Naive B cell (primary cell): ENCODE results near the gene SOAT1. TPM values are rescaled to one million over a fixed set of nuclear protein-coding genes. Genes with fewer than 3 reads are reported as not detected.
"Not testable (repeated sequence)": the region's sequence is repeated elsewhere in the genome, so short reads cannot be mapped to it uniquely, and the experiment has no call there.

ENCODE experiments used
- ATAC-seq, 2 donors: fragments of 150-1000 bp; cut with Tn5 transposase; 2 replicates each; pipeline ENCODE4 v1.10.0; 2021; ENCODE audit warnings: low read depth in 2 of 2, mild to moderate bottlenecking in 2 of 2, moderate library complexity in 2 of 2
- DNase-seq: peaks from one replicate; pipeline ENCODE4 v3.0.0; 2022
- H3K27ac Mint-ChIP-seq, 6 donors: one replicate each; pipeline ENCODE4 v1.8.0; 2020 to 2022; ENCODE audit warnings: mild to moderate bottlenecking in 6 of 6, mixed read lengths in 6 of 6, moderate library complexity in 5 of 6, inconsistent platforms in 2 of 6
- H3K27me3 Mint-ChIP-seq, 3 donors: one replicate each; pipeline ENCODE4 v1.8.0; 2021 to 2022; ENCODE audit warnings: mixed read lengths in 3 of 3, mild to moderate bottlenecking in 1 of 3
- H3K36me3 Mint-ChIP-seq, 2 donors: one replicate each; pipeline ENCODE4 v1.8.0; 2020 to 2022; ENCODE audit warnings: mixed read lengths in 2 of 2, inconsistent platforms in 1 of 2, mild to moderate bottlenecking in 1 of 2
- H3K4me1 Mint-ChIP-seq, 3 donors: one replicate each; pipeline ENCODE4 v1.8.0; 2020 to 2022; ENCODE audit warnings: mixed read lengths in 3 of 3, inconsistent platforms in 1 of 3, mild to moderate bottlenecking in 1 of 3, moderate library complexity in 1 of 3
- H3K4me3 Mint-ChIP-seq, 8 donors: one replicate each; pipeline ENCODE4 v1.8.0; 2020 to 2022; ENCODE audit warnings: mild to moderate bottlenecking in 8 of 8, mixed read lengths in 8 of 8, moderate library complexity in 8 of 8, inconsistent platforms in 2 of 8
- H3K9me3 Mint-ChIP-seq, 7 donors: one replicate each; pipeline ENCODE4 v1.8.0; 2020 to 2022; ENCODE audit warnings: mixed read lengths in 7 of 7, mild to moderate bottlenecking in 5 of 7, inconsistent platforms in 2 of 7, moderate library complexity in 1 of 7
- polyA plus RNA-seq, 6 donors: library from polyadenylated mRNA; unstranded; fragments of 300-500 nt; fragmentation: Illumina TruSeq; gene quantifications; one replicate each; pipeline ENCODE4 v1.2.3, GENCODE V29; 2021; ENCODE audit warnings: low read depth in 6 of 6

The SOAT1 gene
- polyA plus RNA-seq, 6 donors from 2014 or later = 28.0 to 56.8 (median 39.5) TPM

- no peak for DNase-seq
- Mint-ChIP-seq H3K27ac (peak overlapping the region in 1 of 6 donors; percentile 44), H3K9me3 (no peaks in the 10 kb centered on the region), H3K36me3 (peaks cover 12 to 15% of the 10 kb centered on the region in 2 donors), H3K4me1 (peaks cover 6 to 16% (median 10%) of the 10 kb centered on the region in 3 donors), H3K4me3 (no peak overlapping the region), H3K27me3 (no peaks in the 10 kb centered on the region)
- ATAC-seq = no peak
Measured at GRCh38 chr1:179337942-179338560, 44.5 kb downstream of the SOAT1 start.

GRCh38 chr1:179340918-179341317 lies 47.3 kb downstream of the SOAT1 start:
- H3K27ac Mint-ChIP-seq = peak overlapping the region in 4 of 6 donors; percentile 18 to 28 (median 22)
- ATAC-seq (peak; percentile 30 to 76), DNase-seq (no peak)
- no peaks in the 10 kb centered on the region for H3K27me3 Mint-ChIP-seq
- no peak overlapping the region for H3K4me3 Mint-ChIP-seq
- no peaks in the 10 kb centered on the region for H3K9me3 Mint-ChIP-seq
- peaks cover 6 to 16% (median 10%) of the 10 kb centered on the region in 3 donors for H3K4me1 Mint-ChIP-seq
- H3K36me3 Mint-ChIP-seq = peaks cover 26 to 33% of the 10 kb centered on the region in 2 donors

- no peak for ATAC-seq
- peaks cover 26 to 34% of the 10 kb centered on the region in 2 donors for H3K36me3 Mint-ChIP-seq
- H3K27me3 Mint-ChIP-seq = no peaks in the 10 kb centered on the region
- H3K4me1 Mint-ChIP-seq = peaks cover 6 to 16% (median 10%) of the 10 kb centered on the region in 3 donors
- H3K4me3 Mint-ChIP-seq = no peak overlapping the region
- peak overlapping the region in 1 of 6 donors; percentile 32 for H3K27ac Mint-ChIP-seq
- H3K9me3 Mint-ChIP-seq = no peaks in the 10 kb centered on the region
- DNase-seq = no peak
Measured at GRCh38 chr1:179341943-179342547, 48.4 kb downstream of the SOAT1 start.

GRCh38 chr1:179342740-179343404 lies 49.3 kb downstream of the SOAT1 start:
- Mint-ChIP-seq H3K27ac (peak overlapping the region in 1 of 6 donors; percentile 32), H3K4me1 (peaks cover 6 to 15% (median 10%) of the 10 kb centered on the region in 3 donors), H3K36me3 (peaks cover 25 to 39% of the 10 kb centered on the region in 2 donors), H3K27me3 (no peaks in the 10 kb centered on the region), H3K4me3 (no peak overlapping the region), H3K9me3 (no peaks in the 10 kb centered on the region)
- DNase-seq (no peak), ATAC-seq (no peak)

GRCh38 chr1:179351281-179351680 lies 57.7 kb downstream of the SOAT1 start:
- Mint-ChIP-seq H3K27me3 (no peaks in the 10 kb centered on the region), H3K9me3 (peaks cover 0 to 1% (median 0%) of the 10 kb centered on the region in 7 donors), H3K4me1 (no peaks in the 10 kb centered on the region), H3K27ac (peak overlapping the region in 2 of 6 donors; percentile 15 to 69), H3K36me3 (peaks cover 21% of the 10 kb centered on the region in 2 donors), H3K4me3 (no peak overlapping the region)
- no peak for ATAC-seq
- DNase-seq = no peak

GRCh38 chr1:179352236-179352635 lies 58.6 kb downstream of the SOAT1 start:
- Mint-ChIP-seq H3K4me3 (no peak overlapping the region), H3K9me3 (peaks cover 0 to 1% (median 0%) of the 10 kb centered on the region in 7 donors), H3K27me3 (no peaks in the 10 kb centered on the region), H3K27ac (no peak overlapping the region), H3K36me3 (peaks cover 21% of the 10 kb centered on the region in 2 donors), H3K4me1 (no peaks in the 10 kb centered on the region)
- DNase-seq (no peak), ATAC-seq (no peak)

GRCh38 chr1:179353546-179353945 lies 59.9 kb downstream of the SOAT1 start:
- no peak for ATAC-seq
- H3K4me3 Mint-ChIP-seq = no peak overlapping the region
- H3K4me1 Mint-ChIP-seq = no peaks in the 10 kb centered on the region
- H3K27ac Mint-ChIP-seq = peak overlapping the region in 1 of 6 donors; percentile 72
- peaks cover 0 to 1% (median 0%) of the 10 kb centered on the region in 7 donors for H3K9me3 Mint-ChIP-seq
- no peaks in the 10 kb centered on the region for H3K27me3 Mint-ChIP-seq
- no peak for DNase-seq
- H3K36me3 Mint-ChIP-seq = peaks cover 10 to 15% of the 10 kb centered on the region in 2 donors

GRCh38 chr1:179361631-179362030 lies 68.0 kb downstream of the SOAT1 start:
- Mint-ChIP-seq H3K4me1 (peaks cover 0 to 17% (median 0%) of the 10 kb centered on the region in 3 donors), H3K4me3 (peak overlapping the region in 1 of 8 donors; percentile 42)
- not testable (repeated sequence) for H3K27ac Mint-ChIP-seq, ATAC-seq, H3K27me3 Mint-ChIP-seq, H3K9me3 Mint-ChIP-seq, DNase-seq, H3K36me3 Mint-ChIP-seq

GRCh38 chr1:179365342-179366092 lies 71.9 kb downstream of the SOAT1 start, which contains the start of gene AXDND1:
AXDND1 (plus strand) TSS chr1:179365971; CDS start chr1:179366510, 539 bp downstream.
- Mint-ChIP-seq H3K36me3 (no peaks in the 10 kb centered on the region), H3K9me3 (no peaks in the 10 kb centered on the region), H3K27me3 (no peaks in the 10 kb centered on the region), H3K4me3 (peak within 1 kb of the TSS; percentile 82 to 99 (median 98)), H3K27ac (peak within 1 kb of the TSS; percentile 100), H3K4me1 (peaks cover 0 to 20% (median 0%) of the 10 kb centered on the region in 3 donors)
- ATAC-seq (peak; percentile 88 to 90), DNase-seq (peak; percentile 93)

- ATAC-seq (no peak), DNase-seq (no peak)
- no peaks in the 10 kb centered on the region for H3K9me3 Mint-ChIP-seq
- H3K36me3 Mint-ChIP-seq = no peaks in the 10 kb centered on the region
- peaks cover 0 to 20% (median 0%) of the 10 kb centered on the region in 3 donors for H3K4me1 Mint-ChIP-seq
- no peaks in the 10 kb centered on the region for H3K27me3 Mint-ChIP-seq
- H3K27ac Mint-ChIP-seq = peak overlapping the region; percentile 100
- peak overlapping the region; percentile 82 to 99 (median 98) for H3K4me3 Mint-ChIP-seq
Measured at GRCh38 chr1:179366093-179366800, 72.7 kb downstream of the SOAT1 start.

GRCh38 chr1:179369751-179370341 lies 76.2 kb downstream of the SOAT1 start:
- H3K27ac Mint-ChIP-seq = peak overlapping the region in 2 of 6 donors; percentile 61 to 79
- ATAC-seq = peak in 1 of 2 donors; percentile 10

GRCh38 chr1:179372160-179372559 lies 78.6 kb downstream of the SOAT1 start:
- DNase-seq = no peak
- H3K4me3 Mint-ChIP-seq = no peak overlapping the region
- H3K4me1 Mint-ChIP-seq = peaks cover 0 to 3% (median 0%) of the 10 kb centered on the region in 3 donors
- no peaks in the 10 kb centered on the region for H3K36me3 Mint-ChIP-seq
- no peaks in the 10 kb centered on the region for H3K27me3 Mint-ChIP-seq
- no peak for ATAC-seq
- no peak overlapping the region for H3K27ac Mint-ChIP-seq
- no peaks in the 10 kb centered on the region for H3K9me3 Mint-ChIP-seq

More at GRCh38 chr1:179369751-179370341, 76.2 kb downstream of the SOAT1 start:
- Mint-ChIP-seq H3K9me3 (no peaks in the 10 kb centered on the region), H3K4me3 (peak overlapping the region in 2 of 8 donors; percentile 12 to 25), H3K36me3 (no peaks in the 10 kb centered on the region), H3K4me1 (peaks cover 0 to 18% (median 0%) of the 10 kb centered on the region in 3 donors), H3K27me3 (no peaks in the 10 kb centered on the region)
- DNase-seq = peak; percentile 65
